Lower leg skin (tissue), 4 donors: ENCODE data around the gene NKX6-2. TPM values are rescaled to one million over a fixed set of nuclear protein-coding genes. Genes with fewer than 3 reads are reported as not detected.

Experiments used
- DNase-seq, 2 donors: peaks; one replicate each; pipeline ENCODE4 v3.0.0-alpha.2; 2019; ENCODE audit warnings: low spot score in 2 of 2
- H3K4me3 ChIP-seq: fragments of 200-600 bp; sonication (generic); 2 replicates; pipeline ENCODE4 v1.5.1; 2017; ENCODE audit warnings: mild to moderate bottlenecking, low read depth; ENCODE audit not compliant: poor library complexity, severe bottlenecking
- CTCF ChIP-seq, 3 donors: fragments of 450-650 bp; IDR thresholded peaks; one replicate each; pipeline ENCODE4 v1.5.1; 2016; ENCODE audit warnings: antibody characterized with exemption in 3 of 3, mild to moderate bottlenecking in 3 of 3, moderate library complexity in 2 of 3
- POLR2A ChIP-seq, 2 donors: fragments of 450-650 bp; IDR thresholded peaks; one replicate each; pipeline ENCODE4 v1.6.1; 2016 to 2017; ENCODE audit warnings: antibody characterized with exemption in 2 of 2, mild to moderate bottlenecking in 1 of 2, moderate library complexity in 1 of 2
- WGBS, 2 donors: methylation state at CpG; one replicate each; pipeline ENCODE4 v1.1.5; 2018; 5-methylcytosine and 5-hydroxymethylcytosine counted together
- intact Hi-C: fragments of 100-400 bp; cut with DNase I; formaldehyde crosslinking; loops from one replicate; pipeline ENCODE4 v1.15.0; 2023; ENCODE audit warnings: low total_unique reads
- total RNA-seq, 4 donors: library from RNA; depleted of rRNA; stranded (reverse); fragments of >200 nt; gene quantifications; one replicate each; pipeline ENCODE4 v1.1.0, GENCODE V29; 2016

The NKX6-2 gene
- total RNA-seq, 4 donors from 2014 or later, result not detected

- TF ChIP-seq POLR2A (IDR thresholded peaks at IDR 0.05) (no peak), CTCF (IDR thresholded peaks at IDR 0.05) (no peak)
Measured at GRCh38 chr10:132780356-132780755, 5.6 kb downstream of the NKX6-2 start.

GRCh38 chr10:132779549-132780294 is 6.2 kb downstream of the NKX6-2 start:
- no peak overlapping the region for H3K4me3 ChIP-seq
- intact Hi-C loops, result no loop called here
- TF ChIP-seq CTCF (IDR thresholded peaks at IDR 0.05) (no peak), POLR2A (IDR thresholded peaks at IDR 0.05) (no peak)
- no peak for DNase-seq
- WGBS, 2 donors, result 95 to 96% methylated on average over 37 to 41 of the region's 41 CpGs

More at GRCh38 chr10:132780356-132780755, 5.6 kb downstream of the NKX6-2 start:
- WGBS, 2 donors, result 94 to 96% methylated on average over 11 to 12 of the region's 12 CpGs
- DNase-seq, result no peak
- H3K4me3 ChIP-seq, result no peak overlapping the region
- intact Hi-C loops, result no loop called here

- intact Hi-C loops, result no loop called here
Measured at GRCh38 chr10:132777441-132777840, 8.5 kb downstream of the NKX6-2 start.

GRCh38 chr10:132776821-132777220 is 9.1 kb downstream of the NKX6-2 start:
- TF ChIP-seq POLR2A (IDR thresholded peaks at IDR 0.05) (no peak), CTCF (IDR thresholded peaks at IDR 0.05) (no peak)
- DNase-seq, result no peak
- H3K4me3 ChIP-seq, result no peak overlapping the region
- intact Hi-C loops, result no loop called here
- WGBS, 2 donors, result 92 to 93% methylated on average over 17 to 18 of the region's 18 CpGs

More at GRCh38 chr10:132777441-132777840, 8.5 kb downstream of the NKX6-2 start:
- no peak for DNase-seq
- H3K4me3 ChIP-seq, result no peak overlapping the region
- no peak for TF ChIP-seq POLR2A (IDR thresholded peaks at IDR 0.05)
- WGBS, 2 donors, result 96% methylated on average over 13 to 14 of the region's 14 CpGs

GRCh38 chr10:132776186-132776585 is 9.8 kb downstream of the NKX6-2 start:
- WGBS, 2 donors, result 91 to 97% methylated on average over 14 to 18 of the region's 18 CpGs
- no peak overlapping the region for H3K4me3 ChIP-seq
- TF ChIP-seq CTCF (IDR thresholded peaks at IDR 0.05), result no peak
- TF ChIP-seq POLR2A (IDR thresholded peaks at IDR 0.05), result no peak
- intact Hi-C loops, result no loop called here
- DNase-seq, result no peak

- intact Hi-C loops, result no loop called here
- TF ChIP-seq CTCF (IDR thresholded peaks at IDR 0.05) (no peak), POLR2A (IDR thresholded peaks at IDR 0.05) (no peak)
- DNase-seq, result no peak
- no peak overlapping the region for H3K4me3 ChIP-seq
- 63 to 77% methylated on average over 19 to 21 of the region's 22 CpGs for WGBS, 2 donors
Measured at GRCh38 chr10:132774902-132775863, 10.8 kb downstream of the NKX6-2 start.
